GM19023 (cell line): ENCODE results near the gene PPP1R8.
A peak's percentile ranks its signal among the peaks of the same experiment; 100 is the strongest.
"Not testable (repeated sequence)": the region's sequence is repeated elsewhere in the genome, so short reads cannot be mapped to it uniquely, and the experiment has no call there.

Source experiments
- ATAC-seq: cut with Tn5 transposase; IDR thresholded peaks from one replicate; pipeline ENCODE4 v1.9.1; 2021; ENCODE audit warnings: mild to moderate bottlenecking, moderate library complexity; ENCODE audit not compliant: unreplicated experiment

Gene PPP1R8

GRCh38 chr1:27830621-27831440 lies at the start of gene PPP1R8:
TSS of gene PPP1R8 (plus strand) at chr1:27830782. CDS start at chr1:27830836, 54 bp downstream.
- ATAC-seq: peak; percentile 92

DNA sequence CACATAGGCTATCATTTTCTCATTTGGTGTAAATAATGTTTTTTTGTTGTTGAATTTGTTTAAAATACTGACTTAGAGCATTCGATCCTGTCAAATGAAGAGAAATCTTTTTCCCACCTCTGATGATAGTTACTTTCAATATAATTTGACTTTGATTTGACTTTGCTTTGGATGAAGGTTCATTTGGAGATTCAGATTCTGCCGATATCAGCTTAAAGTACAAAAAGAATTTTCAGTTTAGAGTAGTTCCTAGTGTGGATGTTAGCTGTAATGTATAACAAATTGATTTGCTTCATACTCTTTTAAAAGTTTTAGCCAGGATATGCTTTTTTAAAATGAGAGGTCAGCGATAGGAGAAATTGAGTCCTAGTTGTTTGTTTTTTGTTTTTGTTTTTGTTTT lies 47.6 kb upstream of the PPP1R8 start:
- no peak for ATAC-seq

- ATAC-seq: no peak
These were observed 45.9 kb upstream of the PPP1R8 start for GRCh38 chr1:27784700-27785099.

DNA sequence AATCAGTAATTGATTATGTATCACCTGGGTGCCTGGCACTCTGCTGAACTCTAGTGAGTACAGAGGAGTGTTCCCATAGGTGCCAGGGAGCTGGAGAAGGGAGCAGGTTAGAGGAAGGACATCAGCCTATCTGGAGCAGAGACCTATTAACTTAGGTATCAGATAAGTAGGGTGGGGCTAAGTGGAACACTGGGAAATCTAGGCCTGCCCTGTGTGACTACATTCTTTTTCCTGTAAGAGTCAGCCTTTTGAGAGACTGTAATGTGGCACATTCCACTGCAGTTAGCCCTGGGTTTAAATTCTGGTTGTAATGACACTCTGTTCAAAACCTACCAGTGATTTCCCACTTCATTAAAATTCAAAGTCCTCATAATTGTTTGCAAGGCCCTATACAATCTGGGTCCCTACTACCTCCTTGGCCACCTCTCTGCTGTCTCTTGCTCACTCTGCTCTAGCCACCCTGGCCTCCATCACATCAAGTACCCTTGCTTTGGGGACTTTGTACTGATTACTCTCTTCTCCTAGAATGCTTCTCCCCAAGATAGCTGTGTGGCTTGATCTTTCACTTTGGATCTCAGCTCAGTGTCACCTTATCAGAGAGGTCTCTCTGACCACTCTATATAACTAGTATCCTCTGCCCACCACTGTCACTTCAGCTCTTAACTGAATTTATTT lies 44.7 kb upstream of the PPP1R8 start:
- ATAC-seq: no peak

DNA sequence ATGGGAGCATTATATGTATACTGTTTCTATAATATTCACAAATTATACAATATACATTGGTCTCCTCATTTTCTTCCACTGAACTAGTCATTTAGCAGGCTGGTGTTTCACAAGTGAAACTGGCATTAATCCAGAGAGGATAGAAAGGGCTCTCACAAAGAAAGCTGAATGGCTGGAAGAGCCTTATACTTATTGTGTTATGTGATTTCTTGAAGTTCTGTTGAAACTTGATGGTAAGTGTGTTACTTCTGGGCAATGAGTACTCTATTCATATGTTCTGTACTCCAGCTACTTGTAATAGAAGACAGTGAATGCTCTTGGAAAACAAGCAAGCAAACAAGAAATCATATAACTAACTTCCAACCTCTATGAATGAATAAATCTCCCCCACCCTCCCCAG lies 42.7 kb upstream of the PPP1R8 start:
- no peak for ATAC-seq

GRCh38 chr1:27789540-27790041 lies 41.0 kb upstream of the PPP1R8 start:
- no peak for ATAC-seq

GRCh38 chr1:27790270-27790669 lies 40.3 kb upstream of the PPP1R8 start:
- not testable (repeated sequence) for ATAC-seq

DNA sequence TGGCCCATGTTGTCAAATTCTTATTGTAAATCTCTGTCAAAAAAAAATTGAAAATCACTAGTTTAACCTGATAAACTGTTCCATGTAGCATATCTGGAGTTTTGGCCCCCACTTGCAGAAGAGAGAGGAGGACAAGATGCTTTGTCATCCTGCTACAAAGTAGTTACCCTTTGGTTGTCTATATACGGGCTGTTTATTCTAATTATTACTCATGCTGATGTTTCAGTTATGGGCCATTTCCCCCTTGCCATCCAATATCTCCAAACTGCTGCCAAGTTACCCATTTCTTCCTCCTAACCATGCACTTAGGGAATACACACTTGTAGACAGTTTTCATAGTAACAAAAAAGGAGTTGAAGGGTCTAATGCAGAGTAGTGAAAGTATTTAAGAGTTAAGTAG lies 35.0 kb upstream of the PPP1R8 start:
- no peak for ATAC-seq

GRCh38 chr1:27804791-27805190 lies 25.8 kb upstream of the PPP1R8 start:
- ATAC-seq: no peak

DNA sequence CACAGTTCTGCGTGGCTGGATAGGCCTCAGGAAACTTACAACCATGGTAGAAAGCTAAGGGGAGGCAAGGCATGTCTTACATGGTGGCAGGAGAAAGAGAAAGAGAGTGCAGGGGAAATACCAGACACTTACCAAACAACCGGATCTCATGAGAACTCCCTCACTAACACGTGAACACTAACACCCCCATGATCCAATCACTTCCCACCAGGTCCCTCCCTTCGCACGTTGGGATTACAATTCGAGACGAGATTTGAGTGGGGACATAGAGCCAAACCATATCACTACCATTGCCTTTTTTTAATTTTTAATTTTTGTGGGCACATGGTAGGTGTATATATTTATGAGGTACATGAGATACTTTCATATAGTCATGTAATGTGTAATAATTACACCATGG lies 23.8 kb upstream of the PPP1R8 start:
- ATAC-seq: no peak

GRCh38 chr1:27807385-27807784 lies 23.2 kb upstream of the PPP1R8 start:
- ATAC-seq: no peak

DNA sequence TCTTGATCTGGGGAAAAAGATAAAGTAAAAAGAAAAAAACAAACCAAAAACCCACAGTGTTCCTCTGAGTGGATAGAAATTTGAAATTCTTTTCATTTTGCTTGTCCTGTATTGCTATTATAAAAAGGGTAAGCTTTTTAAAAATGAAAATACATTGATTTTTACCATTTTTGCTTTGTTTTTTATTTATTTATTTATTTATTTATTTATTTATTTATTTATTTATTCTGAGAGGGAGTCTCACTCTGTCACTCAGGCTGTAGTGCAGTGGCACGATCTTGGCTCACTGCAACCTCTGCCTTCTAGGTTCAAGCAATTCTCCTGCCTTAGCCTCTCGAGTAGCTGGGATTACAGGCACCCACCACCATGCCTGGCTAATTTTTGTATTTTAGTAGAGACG lies 22.5 kb upstream of the PPP1R8 start:
- not testable (repeated sequence) for ATAC-seq

- ATAC-seq: no peak
These were observed 20.7 kb upstream of the PPP1R8 start for GRCh38 chr1:27809883-27810282.

DNA sequence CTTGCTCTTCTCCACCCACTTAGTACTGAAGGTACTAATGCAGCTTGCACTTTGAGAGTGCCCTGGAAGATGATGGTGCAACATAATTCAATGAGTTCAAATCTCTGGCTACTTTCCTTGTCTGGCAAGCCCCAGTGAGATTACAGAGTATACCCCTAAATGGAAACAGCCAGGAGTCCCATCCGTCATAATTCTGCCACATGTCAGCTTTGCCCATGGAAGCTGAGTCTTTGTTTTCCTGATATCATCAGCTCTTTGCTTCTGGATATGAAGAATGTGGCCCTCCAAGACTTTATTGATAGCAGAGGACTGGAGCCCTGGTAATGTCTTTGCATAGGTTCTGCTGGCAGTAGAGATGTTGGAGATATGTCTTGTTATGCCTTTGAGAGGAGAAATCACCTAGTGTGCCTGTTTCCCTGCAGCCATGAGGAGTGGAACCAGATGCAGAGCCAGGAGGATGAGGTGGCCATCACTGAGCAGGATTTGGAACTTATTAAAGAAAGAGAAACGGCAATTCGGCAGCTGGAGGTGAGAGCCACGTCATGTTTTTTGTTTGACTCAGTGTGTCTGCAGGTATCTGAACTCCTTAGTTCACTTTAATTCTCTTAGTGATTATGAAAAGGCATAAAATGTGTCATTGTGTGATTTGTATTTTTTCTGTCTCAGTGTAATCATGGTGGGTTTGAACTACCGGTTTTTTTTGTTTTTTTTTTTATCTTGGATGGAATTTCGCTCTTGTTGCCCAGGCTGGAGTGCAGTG lies 18.7 kb upstream of the PPP1R8 start:
- ATAC-seq: no peak

DNA sequence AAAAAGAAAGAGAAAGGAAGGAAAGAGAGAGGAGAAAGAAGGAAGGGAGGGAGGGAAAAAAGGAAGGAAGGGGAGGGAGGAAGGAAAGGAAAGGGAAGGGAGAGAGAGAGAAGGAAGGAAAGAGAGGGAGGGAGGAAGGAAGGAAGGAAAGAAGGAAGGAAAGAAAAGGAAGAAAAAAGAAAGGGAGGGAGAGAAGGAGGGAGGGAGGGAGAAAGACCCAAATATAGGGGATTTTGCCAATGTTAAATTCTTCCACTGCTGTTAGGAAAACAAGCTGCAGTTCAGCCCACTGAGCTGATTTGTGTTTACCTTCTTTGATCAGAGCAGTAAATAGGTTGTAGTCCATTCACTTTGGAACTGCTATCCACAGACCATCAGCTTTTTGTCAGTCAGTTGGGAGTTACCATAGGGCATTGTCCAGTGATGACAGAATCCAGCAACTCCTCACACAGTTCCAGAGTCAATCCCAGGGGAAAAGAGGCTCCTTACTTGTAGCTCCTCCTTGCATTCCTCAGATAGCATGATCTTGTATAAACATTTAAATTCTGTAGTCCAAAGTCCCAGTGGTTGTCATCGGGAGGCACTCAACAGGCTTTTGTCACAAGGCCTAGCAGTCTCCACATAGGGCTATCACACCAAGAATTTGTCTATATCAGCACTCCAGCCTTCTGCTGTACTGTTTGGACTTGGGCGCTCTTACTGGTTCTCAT lies 13.5 kb upstream of the PPP1R8 start:
- ATAC-seq: no peak

GRCh38 chr1:27821761-27822315 lies 8.7 kb upstream of the PPP1R8 start:
- ATAC-seq: no peak

DNA sequence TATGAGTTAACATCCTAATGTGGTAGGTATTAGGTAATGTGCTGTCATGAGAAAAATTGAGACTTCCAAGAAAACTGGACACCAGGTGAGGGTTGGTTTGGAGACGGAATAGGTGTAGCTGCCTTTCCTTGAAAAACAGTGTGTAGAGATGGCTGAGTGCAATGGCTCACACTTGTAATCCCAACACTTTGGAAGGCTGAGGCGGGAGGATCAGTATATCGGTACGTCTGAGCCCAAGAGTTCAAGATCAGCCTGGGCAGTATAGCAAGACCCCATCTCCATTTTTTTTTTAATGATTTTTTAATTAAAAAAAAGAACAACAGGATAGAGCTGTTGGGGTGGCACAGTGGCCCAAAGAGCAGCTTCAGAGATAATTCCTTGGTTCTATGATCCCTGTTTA lies 6.8 kb upstream of the PPP1R8 start:
- no peak for ATAC-seq

DNA sequence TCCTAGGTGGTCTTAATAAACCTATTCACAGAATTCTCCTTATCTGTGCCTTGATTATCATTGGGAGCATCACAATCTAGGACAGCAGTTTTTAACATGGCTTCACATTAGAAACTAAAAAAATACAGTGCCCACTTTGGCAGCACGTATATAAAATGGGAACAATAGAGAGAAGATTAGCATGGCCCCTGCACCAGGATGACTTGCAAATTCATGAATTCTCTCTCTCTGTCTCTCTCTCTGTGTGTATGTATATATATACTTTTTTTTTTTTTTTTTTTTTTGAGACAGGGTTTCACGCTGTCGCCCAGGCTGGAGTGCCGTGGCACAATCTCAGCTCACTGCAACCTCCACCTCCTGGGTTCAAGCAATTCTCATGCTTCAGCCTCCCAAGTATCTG lies 6.2 kb upstream of the PPP1R8 start:
- ATAC-seq: no peak

DNA sequence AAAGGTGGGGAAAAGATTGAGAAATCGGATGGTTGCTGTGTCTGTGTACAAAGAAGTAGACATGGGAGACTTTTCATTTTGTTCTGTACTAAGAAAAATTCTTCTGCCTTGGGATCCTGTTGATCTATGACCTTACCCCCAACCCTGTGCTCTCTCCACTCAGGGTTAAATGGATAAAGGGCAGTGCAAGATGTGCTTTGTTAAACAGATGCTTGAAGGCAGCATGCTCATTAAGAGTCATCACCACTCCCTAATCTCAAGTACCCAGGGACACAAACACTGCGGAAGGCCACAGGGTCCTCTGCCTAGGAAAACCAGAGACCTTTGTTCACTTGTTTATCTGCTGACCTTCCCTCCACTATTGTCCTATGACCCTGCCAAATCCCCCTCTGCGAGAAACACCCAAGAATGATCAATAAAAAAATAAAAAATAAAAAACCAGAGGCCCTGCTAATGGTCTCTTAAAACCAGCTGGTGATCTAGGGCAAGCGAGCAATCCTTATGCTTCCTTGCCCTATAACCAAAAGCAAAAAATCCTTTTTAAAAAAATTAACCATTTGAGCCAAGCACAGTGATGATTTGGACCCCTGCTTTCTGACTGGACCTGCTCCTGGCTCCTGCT lies 1.1 kb upstream of the PPP1R8 start:
- not testable (repeated sequence) for ATAC-seq
